Upper lobe of left lung (tissue), 6 donors: ENCODE data around the gene SVOP. TPM values are rescaled to one million over a fixed set of nuclear protein-coding genes. Genes with fewer than 3 reads are reported as not detected.

Source experiments
- ATAC-seq, 2 donors: fragments of 200-7000 bp; cut with Tn5 transposase; one replicate each; pipeline ENCODE4 v1.9.1; 2022; ENCODE audit warnings: mild to moderate bottlenecking in 2 of 2, moderate library complexity in 2 of 2; ENCODE audit not compliant: low FRiP score in 2 of 2
- DNase-seq, 2 donors: peaks; one replicate each; pipeline ENCODE4 v3.0.0-alpha.2; 2019 to 2020
- H3K27ac ChIP-seq, 4 donors: fragments of 200-600 bp; sonication (generic); one replicate each; pipeline ENCODE4 v1.5.1; 2016 to 2019
- H3K27me3 ChIP-seq, 4 donors: fragments of 200-600 bp; sonication (generic); one replicate each; pipeline ENCODE4 v1.5.1; 2017 to 2019
- H3K36me3 ChIP-seq, 4 donors: fragments of 200-600 bp; sonication (generic); one replicate each; pipeline ENCODE4 v1.5.1; 2016 to 2019
- H3K4me1 ChIP-seq, 4 donors: fragments of 200-600 bp; sonication (generic); one replicate each; pipeline ENCODE4 v1.5.1; 2018 to 2019
- H3K4me3 ChIP-seq, 4 donors: fragments of 200-600 bp; sonication (generic); one replicate each; pipeline ENCODE4 v1.5.1; 2017 to 2019; ENCODE audit warnings: mild to moderate bottlenecking in 2 of 4, moderate library complexity in 1 of 4
- H3K9me3 ChIP-seq, 4 donors: fragments of 200-600 bp; sonication (generic); one replicate each; pipeline ENCODE4 v1.5.1; 2018 to 2019
- EP300 ChIP-seq, 4 donors: sonication (generic); formaldehyde crosslinking; IDR thresholded peaks; one replicate each; pipeline ENCODE4 v1.5.1; 2017; ENCODE audit warnings: antibody characterized with exemption in 4 of 4, control low read depth in 2 of 4
- POLR2A ChIP-seq, 4 donors: fragments of 450-650 bp; IDR thresholded peaks; one replicate each; pipeline ENCODE4 v1.5.1; 2016 to 2017; ENCODE audit warnings: antibody characterized with exemption in 4 of 4, mild to moderate bottlenecking in 2 of 4
- POLR2AphosphoS5 ChIP-seq, 2 donors: sonication (generic); formaldehyde crosslinking; IDR thresholded peaks; one replicate each; pipeline ENCODE4 v1.5.1; 2017; ENCODE audit warnings: antibody characterized with exemption in 2 of 2
- WGBS, 2 donors: methylation state at CpG; one replicate each; pipeline ENCODE4 v1.1.5; 2017 to 2018; 5-methylcytosine and 5-hydroxymethylcytosine counted together
- total RNA-seq, 6 donors: library from RNA; depleted of rRNA in 4 of 6; stranded (reverse); fragments of >200 nt in 4 of 6; gene quantifications; one replicate each; pipeline versions ENCODE4 v1.1.0 to v1.2.1, GENCODE V29; 2016 to 2021
- TF ChIP-seq, protein P1 (sequence below), 6 experiments: fragments of 450-650 bp in 4 of 6; fragments of 200-600 bp in 2 of 6; sonication (generic) in 2 of 6; IDR thresholded peaks; one replicate each; pipeline ENCODE4 v1.5.1; 2016 to 2019; ENCODE audit warnings: antibody characterized with exemption in 6 of 6
- donor health status: DM: no; HTN: no; CAD: no; lungs with moderate emphysema.
- donor health status: DM: no; HTN: yes; CAD: no; lungs with severe emphysema.

SVOP gene
- total RNA-seq, 6 donors from 2014 or later = not detected

DNA sequence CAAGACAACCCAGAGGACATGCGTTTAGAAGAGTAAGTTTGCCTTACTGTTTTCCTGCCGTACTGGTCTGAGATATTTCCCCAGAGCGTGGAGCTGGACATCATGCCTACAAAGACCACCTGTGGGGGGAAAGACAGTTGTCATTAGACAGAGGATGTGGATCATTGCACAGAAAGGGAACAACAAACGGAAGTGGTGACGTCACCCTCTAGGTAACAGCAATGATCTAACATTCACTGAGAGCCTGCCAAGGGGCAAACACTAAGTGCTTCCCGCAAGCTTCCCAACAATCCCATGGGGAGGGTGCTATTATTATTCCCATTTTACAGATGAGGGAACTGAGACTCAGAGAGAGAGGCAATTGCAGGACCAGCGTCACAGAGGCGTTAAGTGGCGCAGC, 48.5 kb downstream of the SVOP start:
- Histone ChIP-seq H3K4me3 (no peak overlapping the region), H3K9me3 (no peaks in the 10 kb centered on the region), H3K27me3 (no peaks in the 10 kb centered on the region), H3K27ac (no peak overlapping the region), H3K36me3 (no peaks in the 10 kb centered on the region), H3K4me1 (no peaks in the 10 kb centered on the region)
- WGBS, 2 donors = 58 to 67% methylated on average over 9 of the region's 9 CpGs
- ATAC-seq = no peak
- TF ChIP-seq, protein P1, sequence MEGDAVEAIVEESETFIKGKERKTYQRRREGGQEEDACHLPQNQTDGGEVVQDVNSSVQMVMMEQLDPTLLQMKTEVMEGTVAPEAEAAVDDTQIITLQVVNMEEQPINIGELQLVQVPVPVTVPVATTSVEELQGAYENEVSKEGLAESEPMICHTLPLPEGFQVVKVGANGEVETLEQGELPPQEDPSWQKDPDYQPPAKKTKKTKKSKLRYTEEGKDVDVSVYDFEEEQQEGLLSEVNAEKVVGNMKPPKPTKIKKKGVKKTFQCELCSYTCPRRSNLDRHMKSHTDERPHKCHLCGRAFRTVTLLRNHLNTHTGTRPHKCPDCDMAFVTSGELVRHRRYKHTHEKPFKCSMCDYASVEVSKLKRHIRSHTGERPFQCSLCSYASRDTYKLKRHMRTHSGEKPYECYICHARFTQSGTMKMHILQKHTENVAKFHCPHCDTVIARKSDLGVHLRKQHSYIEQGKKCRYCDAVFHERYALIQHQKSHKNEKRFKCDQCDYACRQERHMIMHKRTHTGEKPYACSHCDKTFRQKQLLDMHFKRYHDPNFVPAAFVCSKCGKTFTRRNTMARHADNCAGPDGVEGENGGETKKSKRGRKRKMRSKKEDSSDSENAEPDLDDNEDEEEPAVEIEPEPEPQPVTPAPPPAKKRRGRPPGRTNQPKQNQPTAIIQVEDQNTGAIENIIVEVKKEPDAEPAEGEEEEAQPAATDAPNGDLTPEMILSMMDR (IDR thresholded peaks at IDR 0.05) = no peak
- TF ChIP-seq POLR2AphosphoS5 (IDR thresholded peaks at IDR 0.05) (no peak), EP300 (IDR thresholded peaks at IDR 0.05) (no peak), POLR2A (IDR thresholded peaks at IDR 0.05) (no peak)
- no peak for DNase-seq

DNA sequence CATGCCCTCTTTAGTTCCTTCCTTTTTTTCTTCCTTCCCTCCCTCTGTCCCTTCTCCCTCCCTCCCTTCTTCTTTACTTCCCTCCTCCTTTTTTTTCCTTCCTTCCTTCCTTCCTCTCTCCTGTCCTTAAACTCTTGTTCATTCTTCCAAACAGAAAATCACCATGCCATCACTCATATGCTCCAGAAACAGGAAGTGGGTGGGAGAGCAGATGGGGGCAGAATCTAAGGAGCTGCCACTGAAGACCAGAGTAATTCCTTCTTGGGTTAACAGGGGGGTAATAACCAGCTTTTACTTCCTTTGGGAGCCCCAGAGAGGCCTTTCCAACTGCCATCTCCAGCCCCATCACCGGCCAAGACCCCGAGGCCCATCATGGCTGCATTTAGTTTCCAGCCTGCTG, 51.2 kb downstream of the SVOP start:
- ATAC-seq (no peak), DNase-seq (no peak)
- Histone ChIP-seq H3K9me3 (no peaks in the 10 kb centered on the region), H3K4me1 (no peaks in the 10 kb centered on the region), H3K36me3 (no peaks in the 10 kb centered on the region), H3K4me3 (no peak overlapping the region), H3K27ac (no peak overlapping the region), H3K27me3 (no peaks in the 10 kb centered on the region)
- TF ChIP-seq EP300 (IDR thresholded peaks at IDR 0.05) (no peak), POLR2A (IDR thresholded peaks at IDR 0.05) (no peak), POLR2AphosphoS5 (IDR thresholded peaks at IDR 0.05) (no peak)
- TF ChIP-seq, protein P1 (IDR thresholded peaks at IDR 0.05) = no peak
- WGBS, 2 donors = 83 to 92% methylated on average over 1 to 2 of the region's 2 CpGs

DNA sequence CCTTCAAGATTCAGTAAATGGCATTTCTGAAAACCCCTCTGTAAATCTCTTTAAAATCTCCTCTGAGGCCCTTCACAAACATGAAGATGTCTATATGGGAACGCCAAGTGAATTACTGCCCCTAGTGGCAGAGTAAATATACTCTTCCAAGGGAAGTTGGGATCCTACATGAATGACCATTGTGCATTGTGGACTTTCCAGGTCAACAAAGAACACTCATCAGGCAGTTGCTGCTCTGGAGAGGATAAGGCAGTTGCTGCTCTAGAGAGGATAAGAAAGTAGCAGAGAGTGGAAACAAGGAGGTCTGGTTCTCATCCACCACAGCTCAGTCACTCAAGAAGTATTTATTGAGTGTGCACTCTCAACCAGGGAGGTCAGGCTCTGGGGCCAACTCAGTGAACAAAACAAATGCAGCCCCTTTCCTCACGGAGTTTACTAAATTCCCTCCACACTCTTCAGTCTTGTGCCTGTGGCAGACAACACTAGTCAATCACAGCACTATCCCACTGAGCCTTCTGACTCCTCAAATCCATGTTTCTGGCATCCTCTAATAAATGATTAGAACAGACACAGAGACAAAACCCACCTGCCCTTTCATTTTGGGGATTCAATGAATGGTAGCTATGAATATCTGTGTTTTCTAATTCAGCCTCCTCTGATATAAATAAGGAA, 52.9 kb downstream of the SVOP start:
- TF ChIP-seq EP300 (IDR thresholded peaks at IDR 0.05) = no peak
- TF ChIP-seq, protein P1 (IDR thresholded peaks at IDR 0.05) = peak in 3 of 6 experiments; percentile 15 to 22 (median 19)
- no peak for TF ChIP-seq POLR2A (IDR thresholded peaks at IDR 0.05)
- TF ChIP-seq POLR2AphosphoS5 (IDR thresholded peaks at IDR 0.05) = no peak
- Histone ChIP-seq H3K36me3 (no peaks in the 10 kb centered on the region), H3K4me1 (no peaks in the 10 kb centered on the region), H3K9me3 (no peaks in the 10 kb centered on the region), H3K27me3 (no peaks in the 10 kb centered on the region), H3K4me3 (no peak overlapping the region), H3K27ac (no peak overlapping the region)
- DNase-seq = no peak
- ATAC-seq = no peak
- 48 to 50% methylated on average over 2 of the region's 2 CpGs for WGBS, 2 donors

DNA sequence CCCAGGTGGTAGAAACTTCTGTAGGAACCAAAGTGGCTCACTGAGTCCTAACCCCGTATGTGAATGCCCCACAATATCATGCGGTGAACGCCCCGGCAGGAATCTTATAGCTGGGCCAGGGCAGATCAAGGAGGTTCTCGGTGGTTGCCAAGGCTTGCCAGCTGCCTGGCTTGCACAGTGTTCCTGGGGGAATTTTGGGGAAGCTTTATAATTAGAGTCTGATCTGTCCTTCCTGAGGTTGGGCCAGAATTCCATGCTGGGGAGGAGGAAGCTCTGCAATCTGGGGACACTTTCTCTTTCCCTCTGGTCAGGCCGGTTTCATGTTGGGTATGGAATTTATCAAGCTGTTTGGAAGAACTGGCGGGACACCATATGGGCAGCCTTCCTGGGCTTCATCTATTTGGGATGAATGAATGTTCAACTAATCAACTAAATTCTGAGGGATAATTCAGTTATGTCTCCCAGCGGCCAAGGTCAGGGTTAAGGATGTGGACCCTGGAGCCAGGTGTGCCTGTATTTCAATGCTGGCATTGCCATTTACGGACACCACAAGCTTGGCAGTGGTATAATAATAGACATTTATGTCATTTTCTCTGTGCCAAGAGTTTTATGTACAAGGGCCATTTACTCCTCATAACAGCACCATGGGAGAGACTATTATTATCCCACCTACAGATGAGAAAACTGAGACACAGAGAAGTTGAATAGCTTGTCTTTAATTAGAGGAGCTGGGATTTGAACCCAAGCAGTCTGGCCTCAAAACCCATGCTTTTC, 54.3 kb downstream of the SVOP start:
- no peak overlapping the region for H3K27ac ChIP-seq
- TF ChIP-seq EP300 (IDR thresholded peaks at IDR 0.05) = no peak
- TF ChIP-seq, protein P1 (IDR thresholded peaks at IDR 0.05) = no peak
- 84 to 88% methylated on average over 9 of the region's 9 CpGs for WGBS, 2 donors
- no peaks in the 10 kb centered on the region for H3K27me3 ChIP-seq
- H3K9me3 ChIP-seq = no peaks in the 10 kb centered on the region
- H3K4me1 ChIP-seq = no peaks in the 10 kb centered on the region
- no peak overlapping the region for H3K4me3 ChIP-seq
- ATAC-seq (no peak), DNase-seq (no peak)
- no peaks in the 10 kb centered on the region for H3K36me3 ChIP-seq
